NT2/D1 (cell line): Measurements from ENCODE around the gene KSR1.
"Not testable (repeated sequence)": the region's sequence is repeated elsewhere in the genome, so short reads cannot be mapped to it uniquely, and the experiment has no call there.

Experiments used
- DNase-seq: peaks from one replicate; pipeline ENCODE4 v3.0.0-alpha.2; 2011; ENCODE audit warnings: low read depth, low spot score
- H3K27me3 ChIP-seq: 2 replicates; pipeline ENCODE4 v1.6.0; 2011; ENCODE audit warnings: mild to moderate bottlenecking; ENCODE audit not compliant: insufficient read length, insufficient read depth
- H3K36me3 ChIP-seq: 2 replicates; pipeline ENCODE4 v1.6.1; 2011; ENCODE audit warnings: mild to moderate bottlenecking, low read length, mixed read lengths; ENCODE audit not compliant: insufficient read depth, insufficient read length
- H3K4me1 ChIP-seq: 2 replicates; pipeline ENCODE4 v1.5.1; 2011; ENCODE audit not compliant: insufficient read depth, insufficient read length
- H3K4me3 ChIP-seq: 2 replicates; pipeline ENCODE4 v1.5.1; 2011; ENCODE audit warnings: low read depth; ENCODE audit not compliant: insufficient read length
- H3K9ac ChIP-seq: 2 replicates; pipeline ENCODE4 v1.6.0; 2011; ENCODE audit warnings: low read depth; ENCODE audit not compliant: insufficient read length
- H3K9me3 ChIP-seq: 2 replicates; pipeline ENCODE4 v1.5.1; 2011; ENCODE audit warnings: mild to moderate bottlenecking, low read length; ENCODE audit not compliant: insufficient read depth
- SUZ12 ChIP-seq: IDR thresholded peaks from 2 replicates; pipeline ENCODE4 v1.6.1; 2011; ENCODE audit not compliant: insufficient read length, insufficient read depth; ENCODE audit errors: extremely low read depth
- YY1 ChIP-seq: IDR thresholded peaks from 2 replicates; pipeline ENCODE4 v1.6.1; 2011; ENCODE audit not compliant: insufficient read length, insufficient read depth
- ZNF274 ChIP-seq: IDR thresholded peaks from 2 replicates; pipeline ENCODE4 v1.6.1; 2011; ENCODE audit warnings: mild to moderate bottlenecking, low read depth, low read length

KSR1 gene

DNA sequence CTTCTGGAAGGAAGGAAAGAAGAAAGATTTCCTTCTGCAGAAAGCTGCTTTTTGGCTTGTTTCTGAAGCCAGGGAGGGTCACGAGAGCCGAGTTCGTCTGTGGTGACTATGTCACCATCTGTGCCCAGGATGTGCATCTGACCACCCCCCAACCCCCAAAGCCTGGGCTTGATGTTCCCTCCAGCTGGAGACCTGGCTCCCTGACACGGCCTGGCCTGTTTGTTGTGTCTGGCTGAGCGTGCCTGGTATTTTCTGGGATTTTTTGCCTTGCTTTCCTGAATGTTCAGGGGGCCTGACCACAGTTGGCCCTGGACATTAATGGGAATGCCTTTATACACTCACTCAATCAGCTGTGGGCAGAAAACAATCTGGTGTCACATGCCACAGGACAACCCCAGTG is 213.6 kb downstream of the KSR1 start:
- Histone ChIP-seq H3K4me3 (no peak overlapping the region), H3K9ac (no peak overlapping the region), H3K27me3 (no peaks in the 10 kb centered on the region), H3K9me3 (no peaks in the 10 kb centered on the region), H3K36me3 (no peaks in the 10 kb centered on the region), H3K4me1 (peaks cover 3% of the 10 kb centered on the region)
- no peak for DNase-seq
- TF ChIP-seq YY1 (no peak), SUZ12 (no peak), ZNF274 (no peak)

GRCh38 chr17:27670791-27671590 is 214.7 kb downstream of the KSR1 start:
- no peaks in the 10 kb centered on the region for H3K9me3 ChIP-seq
- H3K36me3 ChIP-seq, result no peaks in the 10 kb centered on the region
- H3K4me1 ChIP-seq, result peaks cover 3% of the 10 kb centered on the region
- H3K27me3 ChIP-seq, result no peaks in the 10 kb centered on the region
- H3K9ac ChIP-seq, result no peak overlapping the region
- no peak for DNase-seq
- no peak overlapping the region for H3K4me3 ChIP-seq
- no peak for TF ChIP-seq ZNF274
- TF ChIP-seq YY1, result no peak
- no peak for TF ChIP-seq SUZ12

DNA sequence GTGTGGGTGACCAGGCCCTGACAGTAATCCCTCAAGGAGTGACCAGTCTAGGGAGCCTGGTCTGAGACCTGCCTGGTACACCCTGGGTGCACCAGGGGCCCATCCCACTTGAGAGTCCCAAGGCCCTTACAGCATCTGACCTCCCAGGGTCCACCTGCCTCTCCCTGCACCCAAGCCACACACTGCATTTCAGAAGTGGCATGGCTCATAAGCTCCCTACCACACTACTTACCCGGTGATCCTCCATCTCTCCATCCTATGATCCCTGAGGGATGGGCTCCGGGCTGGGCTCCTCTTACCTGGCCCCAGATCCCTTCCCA is 215.3 kb downstream of the KSR1 start:
- H3K9me3 ChIP-seq, result no peaks in the 10 kb centered on the region
- no peaks in the 10 kb centered on the region for H3K36me3 ChIP-seq
- no peak for TF ChIP-seq SUZ12
- no peak for TF ChIP-seq ZNF274
- no peak for TF ChIP-seq YY1
- no peak overlapping the region for H3K4me3 ChIP-seq
- H3K4me1 ChIP-seq, result no peaks in the 10 kb centered on the region
- no peak for DNase-seq
- H3K27me3 ChIP-seq, result no peaks in the 10 kb centered on the region
- H3K9ac ChIP-seq, result no peak overlapping the region

DNA sequence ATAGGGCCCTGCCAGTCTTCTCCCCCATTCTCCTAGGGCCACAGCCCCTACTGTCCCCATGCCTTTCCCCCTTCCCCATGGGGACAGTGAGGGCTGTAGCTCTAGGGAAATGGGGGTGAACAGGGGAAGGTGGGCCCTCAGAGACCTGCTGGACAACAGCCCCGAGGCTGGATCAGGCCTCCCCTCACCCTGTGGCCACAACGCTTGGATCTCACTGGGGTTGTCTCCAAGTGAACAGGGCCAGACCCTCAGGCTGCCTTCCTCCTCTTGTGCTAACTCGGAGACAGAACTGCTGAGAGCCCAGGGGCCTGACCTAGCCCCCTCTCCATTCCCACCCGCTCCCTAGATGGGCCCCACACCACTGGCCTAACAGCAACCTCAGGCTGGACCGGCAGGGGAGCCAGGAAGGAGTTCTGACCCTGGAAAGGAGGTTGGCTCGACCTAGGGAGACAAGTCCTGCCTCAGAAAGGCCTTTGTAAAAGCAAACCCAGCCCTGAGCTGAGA is 215.8 kb downstream of the KSR1 start:
- H3K4me3 ChIP-seq, DNase-seq, H3K9ac ChIP-seq, H3K9me3 ChIP-seq, H3K4me1 ChIP-seq, H3K27me3 ChIP-seq, H3K36me3 ChIP-seq: not testable (repeated sequence)

DNA sequence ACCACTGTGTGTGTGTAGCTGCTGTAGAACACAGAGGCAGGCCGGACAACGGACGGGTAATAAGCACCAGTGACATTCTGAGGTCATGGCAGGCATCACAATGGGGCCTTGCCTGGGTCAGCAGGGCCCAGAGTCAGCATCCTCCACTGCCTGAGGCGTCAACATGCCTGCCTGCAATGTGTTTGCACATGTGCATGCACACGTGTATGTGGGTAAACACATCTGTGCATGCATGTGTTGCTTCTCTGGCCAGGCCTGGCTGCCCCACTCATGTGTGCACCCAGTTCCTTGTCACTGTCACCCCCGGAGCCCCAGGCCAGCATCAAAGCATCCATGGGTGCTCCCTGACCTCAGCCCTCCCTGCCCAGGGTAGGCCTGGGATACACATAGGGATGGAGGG is 218.1 kb downstream of the KSR1 start:
- no peak for DNase-seq
- no peak overlapping the region for H3K9ac ChIP-seq
- no peaks in the 10 kb centered on the region for H3K36me3 ChIP-seq
- no peak overlapping the region for H3K4me3 ChIP-seq
- no peaks in the 10 kb centered on the region for H3K27me3 ChIP-seq
- TF ChIP-seq YY1, result no peak
- no peak for TF ChIP-seq SUZ12
- no peak for TF ChIP-seq ZNF274
- no peaks in the 10 kb centered on the region for H3K4me1 ChIP-seq
- H3K9me3 ChIP-seq, result no peaks in the 10 kb centered on the region
